IPS-NIHi7 (cell line): ENCODE results near the gene ZNF678.
A peak's percentile ranks its signal among the peaks of the same experiment; 100 is the strongest.
"Not testable (repeated sequence)": the region's sequence is repeated elsewhere in the genome, so short reads cannot be mapped to it uniquely, and the experiment has no call there.

Source experiments
- DNase-seq: peaks from one replicate; pipeline ENCODE4 v3.0.0; 2012; ENCODE audit warnings: mixed read lengths; ENCODE audit errors: extremely low spot score

The ZNF678 gene

DNA sequence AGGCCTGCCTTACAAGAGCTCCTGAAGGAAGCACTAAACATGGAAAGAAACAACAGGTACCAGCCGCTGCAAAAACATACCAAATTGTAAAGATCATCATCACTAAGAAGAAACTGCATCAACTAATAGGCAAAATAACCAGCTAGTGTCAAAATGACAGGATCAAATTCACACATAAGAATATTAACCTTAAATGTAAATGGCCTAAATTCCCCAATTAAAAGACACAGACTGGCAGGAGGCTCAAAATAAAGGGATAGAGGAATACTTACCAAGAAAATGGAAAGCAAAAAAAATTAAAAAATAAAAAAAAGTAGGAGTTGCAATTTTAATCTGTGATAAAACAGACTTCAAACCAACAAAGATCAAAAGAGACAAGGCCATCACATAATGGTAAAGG, 11.5 kb upstream of the ZNF678 start:
- not testable (repeated sequence) for DNase-seq

DNA sequence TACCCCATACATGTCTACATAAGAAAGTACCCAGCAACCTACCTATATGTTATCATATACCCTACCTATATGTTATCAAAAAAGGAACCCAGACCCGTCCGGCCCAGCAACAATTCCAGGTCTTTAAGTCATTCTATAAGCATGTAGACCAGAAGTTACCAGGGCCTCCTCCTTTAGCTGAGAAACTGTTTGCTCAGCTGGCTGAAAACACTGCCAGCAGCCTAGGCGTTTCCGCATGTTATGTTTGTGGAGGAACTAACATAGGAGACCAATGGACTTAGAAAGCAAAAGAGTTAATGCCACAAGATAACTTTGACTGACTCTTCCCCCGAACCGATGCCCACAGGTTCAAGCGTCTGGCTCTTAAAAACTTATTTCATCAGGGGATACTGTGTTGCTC, 7.1 kb upstream of the ZNF678 start:
- no peak for DNase-seq

DNA sequence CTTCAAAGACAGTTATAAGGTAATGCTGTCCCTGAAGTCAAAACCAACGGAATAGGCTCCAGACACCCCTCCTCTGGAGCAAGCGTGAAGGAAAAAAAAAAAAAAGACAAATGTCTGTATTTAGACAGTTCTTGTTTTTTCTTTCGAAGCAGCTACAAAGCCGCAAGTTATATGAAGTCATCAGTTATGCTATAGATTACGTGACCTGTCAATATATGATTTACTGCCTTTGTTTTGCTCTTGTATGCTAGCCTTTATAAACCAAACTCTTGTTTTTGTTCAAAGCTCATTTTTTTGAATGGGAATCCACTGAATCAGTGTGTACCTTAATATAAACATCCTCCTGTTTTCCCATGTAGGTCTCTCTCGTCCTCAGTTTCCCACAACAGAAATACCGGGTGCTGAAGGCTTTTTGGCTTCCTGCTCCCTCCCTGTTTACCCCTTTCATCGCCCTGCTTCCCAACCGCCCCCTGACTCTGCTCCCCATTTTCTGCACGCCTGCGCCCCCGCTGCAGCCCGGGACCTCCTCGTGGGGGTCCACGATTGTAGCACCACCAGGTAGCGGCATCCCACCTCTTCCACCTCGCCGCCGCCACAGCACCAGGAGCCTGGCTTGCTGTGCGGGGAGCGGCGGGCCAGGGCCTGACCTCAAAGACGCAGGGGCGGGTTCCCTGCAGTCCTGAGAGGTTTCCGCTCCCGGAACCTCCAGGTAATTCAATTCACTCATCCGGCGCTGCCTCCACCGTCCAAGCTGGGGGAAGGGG, 5.2 kb upstream of the ZNF678 start:
- no peak for DNase-seq

DNA sequence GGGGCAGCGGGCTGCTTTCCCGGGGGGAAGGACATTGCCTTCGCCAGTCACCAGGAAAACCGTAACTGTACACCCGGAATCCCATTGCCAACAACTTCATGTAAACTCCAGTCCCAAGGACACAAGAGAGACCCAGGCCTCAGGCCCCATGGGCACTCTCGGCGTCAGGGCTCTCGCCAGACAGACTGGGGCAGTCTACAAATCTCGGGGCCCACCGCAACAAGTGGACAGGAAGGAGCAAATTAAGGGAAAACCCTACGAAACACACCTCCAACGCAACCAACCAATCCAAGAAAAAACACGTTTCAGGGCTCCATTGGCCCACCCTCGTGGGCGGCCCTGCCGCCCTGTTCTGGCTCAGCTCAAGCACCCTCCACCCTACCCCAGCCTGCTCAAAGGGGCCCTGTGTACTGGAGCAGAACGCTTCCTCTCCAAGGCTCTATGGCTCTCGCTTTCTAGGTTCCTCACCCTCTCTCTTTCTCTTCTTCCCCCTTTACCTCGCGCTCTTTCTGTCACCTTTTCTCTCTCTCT, 4.6 kb upstream of the ZNF678 start:
- no peak for DNase-seq

DNA sequence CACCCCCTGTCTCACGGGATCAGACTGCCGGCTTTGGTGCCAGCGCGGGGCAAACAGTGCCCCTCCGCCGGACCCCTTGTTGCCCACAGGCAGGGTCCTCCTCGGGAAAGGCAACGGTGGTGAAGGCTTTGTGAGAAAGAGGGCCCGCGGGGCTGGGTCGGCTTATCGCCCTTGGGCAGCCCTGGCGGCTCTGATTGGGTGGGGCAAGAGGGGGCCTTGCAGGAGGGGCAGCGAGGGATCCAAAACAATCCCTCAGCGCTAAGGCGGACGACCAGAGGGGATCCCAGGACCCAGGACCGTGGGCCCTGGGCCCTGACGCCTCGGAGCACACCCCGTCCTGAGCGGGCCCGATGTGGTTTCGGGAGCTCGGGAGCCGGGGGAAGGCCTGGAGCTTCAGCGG, 3.9 kb upstream of the ZNF678 start:
- DNase-seq = no peak

DNA sequence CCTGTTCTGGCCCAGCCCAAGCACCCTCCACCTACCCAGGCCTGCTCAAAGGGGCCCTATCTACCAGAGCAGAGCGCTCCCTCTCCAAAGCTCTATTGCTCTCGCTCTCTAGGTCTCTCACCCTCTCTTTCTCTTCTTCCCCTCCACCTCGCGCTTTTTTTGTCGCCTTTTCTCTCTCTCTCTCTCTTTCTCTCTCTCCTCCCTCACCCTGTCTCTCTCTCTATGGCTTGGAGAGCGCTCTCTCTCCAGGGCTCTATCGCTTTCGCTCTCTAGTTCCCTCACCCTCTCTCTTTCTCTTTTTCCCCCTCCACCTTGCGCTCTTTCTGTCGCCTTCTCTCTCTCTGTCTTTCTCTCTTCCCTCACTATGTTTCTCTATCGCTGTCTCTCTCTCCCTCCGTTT, 3.4 kb upstream of the ZNF678 start:
- DNase-seq = no peak

DNA sequence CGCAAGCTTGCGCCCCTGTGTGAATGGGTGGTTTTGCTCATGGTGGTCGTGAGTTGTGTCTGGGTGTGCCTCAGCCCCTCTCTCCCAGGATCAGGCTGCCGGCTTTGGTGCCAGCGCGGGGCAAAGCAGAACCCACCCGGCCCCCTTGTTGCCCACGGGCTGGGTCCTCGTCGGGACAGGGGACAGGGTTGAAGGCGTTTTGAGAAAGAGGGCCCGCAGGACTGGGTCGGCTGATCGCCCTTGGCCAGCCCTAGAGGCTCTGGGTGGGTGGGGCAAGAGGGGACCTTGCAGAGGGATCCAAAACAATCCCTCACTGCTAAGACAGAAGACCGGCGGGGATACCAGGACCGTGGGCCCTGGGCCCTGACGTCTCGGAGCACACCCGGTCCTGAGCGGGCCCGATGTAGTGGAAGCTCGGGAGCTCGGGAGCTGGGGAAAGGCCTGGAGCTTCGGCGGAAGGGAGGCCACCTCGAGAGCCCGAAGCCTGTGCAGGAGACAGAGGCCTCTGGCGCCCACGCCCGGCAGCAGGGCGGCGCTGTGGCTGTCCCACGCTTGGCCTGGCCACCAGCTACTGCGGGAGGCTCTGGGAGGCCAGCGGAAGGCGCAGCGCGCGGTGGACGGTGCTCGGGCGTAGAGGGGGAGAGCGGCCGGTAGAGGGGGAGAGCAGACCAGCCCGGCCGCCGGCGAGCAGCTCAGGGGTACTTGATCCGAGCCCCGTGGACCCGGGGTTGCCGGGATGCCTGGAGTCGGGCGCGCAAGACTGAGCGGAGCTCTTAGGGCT, 2.8 kb upstream of the ZNF678 start:
- DNase-seq = no peak

DNA sequence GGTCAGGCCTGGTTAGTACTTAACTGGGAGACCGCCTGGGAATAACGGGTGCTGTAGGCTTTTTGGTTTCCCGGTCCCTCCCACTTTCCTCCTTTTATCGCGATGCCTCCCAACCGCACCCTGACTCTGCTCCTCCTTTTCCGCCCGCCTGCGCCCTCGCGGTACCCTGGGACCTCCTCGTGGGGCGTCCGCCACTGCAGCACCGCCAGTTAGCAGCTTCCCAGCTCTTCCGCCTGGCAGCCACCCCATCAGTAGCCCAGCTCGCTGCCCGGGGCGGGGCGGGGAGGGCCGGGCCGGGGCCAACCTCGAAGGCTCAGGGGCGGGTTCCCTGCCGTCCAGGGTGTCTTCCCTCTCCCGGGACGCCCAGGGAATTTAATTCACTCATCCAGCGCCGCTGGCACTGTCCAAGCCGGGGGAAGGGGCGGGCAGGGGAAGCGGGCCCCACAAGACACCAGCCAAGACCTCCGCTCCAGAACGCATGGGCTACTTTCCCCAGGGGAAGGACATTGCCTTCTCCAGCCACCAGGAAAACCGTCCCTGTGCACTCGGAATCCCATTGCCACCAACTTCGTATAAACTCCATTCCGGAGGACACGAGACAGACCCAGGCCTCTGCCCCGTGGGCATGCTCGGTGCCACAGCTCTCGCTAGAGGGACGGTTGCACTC, 2.0 kb upstream of the ZNF678 start:
- DNase-seq = no peak

DNA sequence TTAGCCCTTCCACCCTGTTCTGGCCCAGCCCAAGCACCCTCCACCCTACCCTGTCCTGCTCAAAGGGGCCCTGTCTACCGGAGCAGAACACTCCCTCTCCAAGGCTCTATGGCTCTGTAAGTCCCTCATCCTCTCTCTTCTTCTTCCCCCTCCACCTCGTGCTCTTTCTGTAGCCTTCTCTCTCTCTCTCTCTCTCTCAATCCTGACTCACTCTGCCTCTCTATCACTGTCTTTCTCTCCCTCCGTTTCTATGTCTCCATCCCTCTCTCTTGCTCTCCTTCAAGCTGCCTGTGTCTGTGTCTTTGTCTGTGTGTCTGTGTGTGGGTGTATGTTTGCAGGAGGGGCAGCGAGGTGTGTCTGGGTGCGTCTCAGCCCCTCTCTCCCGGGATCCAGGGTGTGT, 1.3 kb upstream of the ZNF678 start:
- DNase-seq = no peak

DNA sequence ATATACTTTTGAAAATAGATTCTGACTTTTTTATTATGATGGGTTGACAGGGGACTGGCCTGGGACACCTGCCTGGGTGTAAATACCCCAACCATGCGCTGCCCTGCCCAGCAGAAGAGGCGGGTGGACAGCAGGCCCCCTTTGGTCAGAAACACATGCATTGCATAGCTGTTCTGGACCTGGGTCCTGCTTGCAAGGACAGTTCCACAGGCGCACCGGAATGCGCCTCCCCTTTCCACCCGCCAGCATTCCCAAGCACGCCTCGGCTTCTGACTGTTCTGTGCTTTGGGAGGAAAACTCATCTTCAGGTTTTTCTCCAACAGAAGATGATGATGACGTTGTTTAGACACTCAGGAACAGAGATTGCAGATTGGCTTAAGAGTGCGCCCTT, 428 bp upstream of the ZNF678 start:
- no peak for DNase-seq

DNA sequence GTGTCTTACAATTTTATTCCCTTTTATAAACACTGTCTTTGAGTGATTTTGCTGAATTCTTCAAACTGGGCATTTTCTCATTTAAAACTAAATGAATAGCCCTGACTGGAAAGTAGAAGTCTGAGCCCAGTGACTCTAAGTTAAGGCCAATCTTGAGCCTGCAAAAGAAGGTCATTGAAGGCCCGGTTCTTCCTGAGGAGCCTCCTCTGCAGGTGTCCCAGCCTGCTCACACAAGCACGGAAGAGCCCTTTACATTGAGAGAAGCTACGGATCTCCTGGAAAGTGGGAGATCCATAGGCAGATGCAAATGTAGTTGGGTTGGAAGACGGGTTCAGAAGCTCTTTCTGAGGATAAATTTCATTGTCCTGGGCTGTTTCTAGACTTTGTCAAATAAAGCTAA, 3.9 kb downstream of the ZNF678 start:
- DNase-seq = no peak

DNA sequence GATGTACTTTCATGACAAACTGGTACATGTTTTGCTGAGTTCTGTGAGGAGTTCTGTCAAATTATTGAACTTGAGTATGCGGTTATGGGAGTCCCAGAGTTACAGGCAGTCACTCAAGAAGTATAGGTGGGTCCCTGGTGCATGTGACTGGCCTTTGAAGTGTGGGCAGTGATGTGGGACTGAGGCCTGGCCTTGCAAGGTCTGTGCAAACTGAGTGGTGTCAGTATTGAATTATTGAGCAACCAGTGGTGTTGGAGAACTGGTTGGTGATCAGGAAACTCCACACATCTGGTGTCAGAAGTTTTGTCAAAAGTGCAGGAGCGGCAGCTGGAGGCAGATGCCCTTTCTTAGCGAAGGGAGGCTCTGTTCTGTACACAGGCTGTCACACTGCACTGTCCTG, 5.2 kb downstream of the ZNF678 start:
- DNase-seq = no peak

DNA sequence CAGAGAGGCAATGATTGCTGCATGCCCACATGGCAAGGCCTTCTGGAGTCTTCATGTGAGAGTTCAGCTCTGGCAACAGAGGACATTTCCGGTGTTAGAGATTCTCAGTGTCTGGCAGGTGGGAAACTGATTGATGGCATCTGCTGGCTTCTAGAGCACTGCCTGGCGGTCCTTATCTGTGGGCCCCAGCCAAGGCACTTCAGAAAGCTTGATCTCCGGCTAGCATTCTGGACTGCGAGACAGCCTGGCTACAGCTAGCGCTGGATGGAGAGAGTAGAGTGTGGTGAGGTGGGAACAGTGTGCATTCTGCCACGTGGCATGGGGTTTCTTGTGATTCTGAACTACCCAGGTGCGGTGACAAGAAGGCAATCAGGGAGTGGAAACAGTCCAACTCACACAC, 9.4 kb downstream of the ZNF678 start:
- no peak for DNase-seq

DNA sequence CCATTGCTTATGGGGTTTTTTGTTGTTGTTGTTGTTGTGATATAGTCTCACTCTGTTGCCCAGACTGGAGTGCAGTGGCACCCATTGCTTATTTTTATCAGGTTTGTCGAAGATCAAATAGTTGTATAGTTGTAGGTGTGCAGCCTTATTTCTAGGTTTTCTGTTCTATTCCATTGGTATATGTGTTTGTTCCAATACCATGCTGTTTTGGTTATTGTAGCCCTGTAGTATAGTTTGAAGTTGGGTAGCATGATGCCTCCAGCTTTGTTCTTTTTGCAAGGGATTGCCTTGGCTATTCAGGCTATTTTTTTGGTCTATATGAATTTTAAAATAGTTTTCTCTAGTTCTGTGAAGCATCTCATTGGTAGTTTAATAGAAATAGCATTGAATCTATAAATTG, 11.6 kb downstream of the ZNF678 start:
- no peak for DNase-seq

DNA sequence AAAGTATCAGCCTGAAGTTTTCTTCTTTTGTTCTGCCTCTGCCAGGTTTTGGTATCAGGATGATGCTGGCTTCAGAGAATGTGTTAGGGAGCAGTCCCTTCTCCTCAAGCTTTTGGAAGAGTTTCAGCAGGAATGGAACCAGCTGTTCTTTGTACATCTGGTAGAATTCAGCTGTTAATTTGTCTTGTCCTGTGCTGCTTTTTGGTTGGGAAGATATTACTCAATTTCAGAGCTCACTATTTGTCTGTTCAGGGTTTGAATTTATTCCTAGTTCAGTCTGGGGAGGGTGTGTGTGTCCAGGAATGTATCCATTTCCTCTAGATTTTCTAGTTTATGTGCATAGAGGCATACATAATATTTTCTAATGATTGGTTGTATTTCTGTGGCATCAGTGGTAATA, 12.8 kb downstream of the ZNF678 start:
- DNase-seq = no peak

DNA sequence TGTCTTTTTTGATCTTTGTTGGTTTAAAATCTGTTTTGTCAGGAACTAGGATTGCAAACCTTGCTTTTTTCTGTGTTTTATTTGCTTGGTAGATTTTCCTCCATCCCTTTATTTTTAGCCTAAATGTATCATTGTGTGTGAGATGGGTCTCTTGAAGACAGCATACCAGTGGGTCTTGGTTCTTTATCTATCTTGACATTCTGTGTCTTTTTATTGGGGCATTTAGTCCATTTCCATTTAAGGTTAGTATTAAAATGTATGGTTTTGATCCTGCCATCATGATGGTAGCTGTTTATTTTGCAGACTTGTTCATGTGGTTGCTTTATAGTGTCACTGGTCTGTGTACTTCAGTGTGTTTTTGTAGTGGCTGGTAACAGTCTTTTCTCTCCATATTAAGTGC, 14.1 kb downstream of the ZNF678 start:
- no peak for DNase-seq

DNA sequence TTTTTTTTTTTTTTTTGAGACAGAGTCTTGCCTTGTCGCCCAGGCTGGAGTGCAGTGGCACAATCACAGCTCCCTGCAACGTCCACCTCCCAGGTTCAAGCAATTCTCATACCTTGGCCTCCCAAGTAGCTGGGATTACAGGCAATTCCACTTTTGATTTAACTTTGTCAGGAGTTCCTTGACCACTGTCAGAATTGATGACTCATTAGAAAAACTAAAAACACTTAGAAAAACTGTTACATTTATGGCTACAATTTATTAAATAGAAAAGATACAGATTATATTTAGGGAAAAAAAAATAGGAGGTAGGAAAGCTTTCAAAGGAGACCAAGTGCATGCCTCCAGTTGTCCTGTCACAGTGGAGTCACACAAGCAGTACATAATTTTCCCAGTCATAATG, 20.0 kb downstream of the ZNF678 start:
- DNase-seq = no peak

DNA sequence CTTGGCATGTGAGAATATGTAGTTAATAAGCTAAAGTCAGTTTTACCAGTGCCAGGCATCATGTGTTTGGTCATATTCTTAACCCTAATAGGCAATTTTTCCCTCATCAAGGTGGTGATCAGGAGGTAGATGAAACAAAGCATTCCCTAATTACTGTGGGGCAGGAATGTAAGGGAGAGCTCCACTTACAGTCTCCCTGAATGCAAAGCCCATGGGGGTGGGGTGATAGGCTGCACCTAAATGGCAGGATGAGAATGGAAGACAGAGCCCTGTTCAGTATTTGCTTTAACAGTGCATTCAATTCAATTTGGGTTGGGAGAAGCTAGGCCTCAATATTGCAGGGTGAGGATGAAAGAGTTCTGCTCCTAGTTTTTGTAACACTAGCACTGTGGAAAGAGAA, 23.4 kb downstream of the ZNF678 start:
- peak; percentile 21 for DNase-seq

DNA sequence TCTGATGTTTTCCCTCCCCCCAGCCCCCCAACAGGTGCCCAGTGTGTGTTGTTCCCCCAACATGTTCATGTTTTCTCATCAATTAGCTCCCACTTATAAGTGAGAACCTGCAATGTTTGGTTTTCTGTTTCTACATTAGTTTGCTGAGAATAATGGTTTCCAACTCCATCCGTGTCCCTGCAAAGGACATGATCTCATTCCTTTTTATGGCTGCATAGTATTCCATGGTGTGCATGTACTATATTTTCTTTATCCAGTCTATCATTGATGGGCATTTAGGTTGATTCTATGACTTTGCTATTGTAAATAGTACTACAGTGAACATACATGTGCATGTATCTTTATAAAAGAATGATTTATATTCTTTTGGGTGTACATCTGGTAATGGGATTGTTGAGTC, 24.6 kb downstream of the ZNF678 start:
- no peak for DNase-seq

DNA sequence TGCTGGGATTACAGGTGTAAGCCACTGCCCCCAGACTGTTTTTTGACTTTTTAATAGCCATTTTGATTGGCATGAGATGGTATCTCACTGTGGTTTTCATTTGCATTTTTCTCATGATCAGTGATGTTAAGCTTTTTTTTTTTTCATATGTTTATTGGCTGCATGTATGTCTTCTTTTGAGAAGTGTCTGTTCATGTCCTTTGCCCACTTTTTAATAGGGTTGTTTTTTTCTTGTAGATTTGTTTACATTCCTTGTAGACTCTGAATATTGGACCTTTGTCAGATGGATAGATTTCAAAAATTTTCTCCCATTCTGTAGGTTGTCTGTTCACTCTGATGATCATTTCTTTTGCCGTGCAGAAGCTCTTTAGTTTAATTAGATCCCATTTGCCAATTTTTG, 25.4 kb downstream of the ZNF678 start:
- DNase-seq = not testable (repeated sequence)

DNA sequence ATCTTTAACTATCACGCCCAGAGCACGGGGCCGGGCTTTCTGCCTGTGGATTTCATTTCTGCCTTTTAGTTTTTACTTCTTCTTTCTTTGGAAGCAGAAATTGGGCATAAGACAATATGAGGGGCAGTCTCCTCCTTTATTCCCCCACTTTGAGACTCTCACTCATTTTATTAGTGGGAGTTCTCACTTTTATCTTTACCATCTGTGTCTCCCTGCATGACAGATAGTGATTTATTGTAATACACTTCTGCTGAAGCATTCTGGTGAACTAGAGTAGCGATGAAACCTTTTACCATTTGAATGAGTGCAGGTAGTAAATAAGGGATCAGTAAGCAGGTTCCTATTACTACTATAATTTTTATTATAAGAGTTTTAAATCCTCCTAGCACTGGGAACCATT, 26.4 kb downstream of the ZNF678 start:
- not testable (repeated sequence) for DNase-seq

DNA sequence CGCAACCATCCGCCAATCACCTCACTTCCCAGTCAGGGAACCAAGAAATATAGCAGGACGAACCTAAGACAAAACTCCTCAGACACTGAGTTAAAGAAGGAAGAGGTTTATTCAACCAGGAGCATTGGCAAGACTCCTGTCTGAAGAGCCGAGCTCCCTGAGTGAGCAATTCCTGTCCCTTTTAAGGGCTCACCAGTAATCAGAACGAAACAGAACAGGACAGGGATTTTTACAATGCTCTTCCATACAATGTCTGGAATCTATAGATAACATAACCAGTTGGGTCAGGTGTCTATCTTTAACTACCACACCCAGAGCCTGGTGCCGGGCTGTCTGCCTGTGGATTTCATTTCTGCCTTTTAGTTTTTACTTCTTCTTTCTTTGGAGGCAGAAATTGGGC, 32.9 kb downstream of the ZNF678 start:
- not testable (repeated sequence) for DNase-seq

DNA sequence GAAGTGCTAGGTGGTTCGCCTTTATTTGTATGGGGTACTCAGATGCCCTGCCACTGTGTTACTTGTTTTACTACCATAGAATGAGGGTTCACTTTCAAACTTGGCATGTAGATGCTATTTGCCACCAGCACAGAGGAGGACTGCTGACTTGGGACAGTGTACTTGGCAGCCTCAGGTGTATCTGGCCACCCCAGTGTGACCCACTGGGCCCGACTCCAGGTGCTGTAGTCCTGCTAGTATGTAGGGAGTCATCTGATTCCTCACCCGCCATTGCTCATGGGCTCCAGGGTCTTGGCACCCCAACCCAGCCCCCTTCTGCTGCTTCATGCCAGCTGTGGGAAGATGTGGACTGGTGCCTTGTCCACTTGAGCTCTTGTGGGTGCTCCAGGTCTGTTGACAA, 40.0 kb downstream of the ZNF678 start:
- DNase-seq = no peak
